ENCODE measurements around the gene KRTAP3-2. TPM values are rescaled to one million over a fixed set of nuclear protein-coding genes. Genes with fewer than 3 reads are reported as not detected.

The KRTAP3-2 gene
- polyA plus RNA-seq, 3 donors, result not detected

GRCh38 chr17:41012326-41013120 lies 12.8 kb upstream of the KRTAP3-2 start:
- H3K27me3 Mint-ChIP-seq (ENCODE audit: low read depth in 3 of 3), result peaks cover 0 to 3% (median 3%) of the 10 kb centered on the region in 3 donors
- no peaks in the 10 kb centered on the region for H3K79me2 ChIP-seq (ENCODE audit: insufficient read depth, low read length)
- TF ChIP-seq CTCF (IDR thresholded peaks at IDR 0.05), result no peak
- no peaks in the 10 kb centered on the region for H3K36me3 ChIP-seq (replicated peaks in 1 of 2; ENCODE audit: control insufficient read depth in 1 of 2, insufficient read depth in 2 of 2, low read length in 2 of 2)
- no peak overlapping the region for H3K27ac ChIP-seq (ENCODE audit: low read depth in 1 of 2, low read length in 2 of 2)
- H3K36me3 Mint-ChIP-seq, result no peaks in the 10 kb centered on the region
- intact Hi-C loops (cut with micrococcal nuclease), result no loop called here
- no peaks in the 10 kb centered on the region for H3K4me1 Mint-ChIP-seq
- H3K4me3 Mint-ChIP-seq, result no peak overlapping the region
- H4K20me1 ChIP-seq (ENCODE audit: insufficient read depth, low read length), result no peaks in the 10 kb centered on the region
- H3K4me2 ChIP-seq (replicated peaks; ENCODE audit: extremely low read depth, low read length, poor library complexity, severe bottlenecking), result no peak overlapping the region
- no peak overlapping the region for H3K27ac Mint-ChIP-seq
- no peaks in the 10 kb centered on the region for H3K4me1 ChIP-seq (ENCODE audit: control insufficient read depth in 1 of 2, insufficient read depth in 2 of 2, low read length in 2 of 2)
- no peaks in the 10 kb centered on the region for H3K9me3 ChIP-seq (replicated peaks in 1 of 2; ENCODE audit: control insufficient read depth in 1 of 2, insufficient read depth in 1 of 2, low read length in 2 of 2)
- H3K9me3 Mint-ChIP-seq, result peaks cover 0 to 2% (median 0%) of the 10 kb centered on the region in 7 donors
- no peak overlapping the region for H2AFZ ChIP-seq (ENCODE audit: insufficient read depth, low read depth, low read length, poor library complexity, severe bottlenecking)
- 83% methylated on average over 6 of the region's 6 CpGs for WGBS (ENCODE audit: insufficient coverage)
- H3K9ac ChIP-seq (ENCODE audit: insufficient read depth, low read length, poor library complexity, severe bottlenecking), result no peak overlapping the region
- no peaks in the 10 kb centered on the region for H3K27me3 ChIP-seq (ENCODE audit: control insufficient read depth in 2 of 2, insufficient read depth in 2 of 2, low read length in 2 of 2)
- no peak overlapping the region for H3K4me3 ChIP-seq (replicated peaks in 1 of 3; ENCODE audit: low read depth in 2 of 3, low read length in 3 of 3)
- no peak for DNase-seq

GRCh38 chr17:41010441-41010840 lies 10.7 kb upstream of the KRTAP3-2 start:
- TF ChIP-seq CTCF (IDR thresholded peaks at IDR 0.05), result no peak
- Mint-ChIP-seq H3K27ac (no peak overlapping the region), H3K27me3 (ENCODE audit: low read depth in 3 of 3) (peaks cover 0 to 3% (median 3%) of the 10 kb centered on the region in 3 donors), H3K4me1 (no peaks in the 10 kb centered on the region), H3K9me3 (peaks cover 0 to 2% (median 0%) of the 10 kb centered on the region in 7 donors), H3K36me3 (no peaks in the 10 kb centered on the region), H3K4me3 (no peak overlapping the region)
- Histone ChIP-seq H4K20me1 (ENCODE audit: insufficient read depth, low read length) (no peaks in the 10 kb centered on the region), H2AFZ (ENCODE audit: insufficient read depth, low read depth, low read length, poor library complexity, severe bottlenecking) (no peak overlapping the region), H3K4me3 (replicated peaks in 1 of 3; ENCODE audit: low read depth in 2 of 3, low read length in 3 of 3) (no peak overlapping the region), H3K27ac (ENCODE audit: low read depth in 1 of 2, low read length in 2 of 2) (no peak overlapping the region), H3K9me3 (replicated peaks in 1 of 2; ENCODE audit: control insufficient read depth in 1 of 2, insufficient read depth in 1 of 2, low read length in 2 of 2) (no peaks in the 10 kb centered on the region), H3K4me1 (ENCODE audit: control insufficient read depth in 1 of 2, insufficient read depth in 2 of 2, low read length in 2 of 2) (no peaks in the 10 kb centered on the region), H3K79me2 (ENCODE audit: insufficient read depth, low read length) (no peaks in the 10 kb centered on the region), H3K36me3 (replicated peaks in 1 of 2; ENCODE audit: control insufficient read depth in 1 of 2, insufficient read depth in 2 of 2, low read length in 2 of 2) (no peaks in the 10 kb centered on the region), H3K9ac (ENCODE audit: insufficient read depth, low read length, poor library complexity, severe bottlenecking) (no peak overlapping the region), H3K4me2 (replicated peaks; ENCODE audit: extremely low read depth, low read length, poor library complexity, severe bottlenecking) (no peak overlapping the region), H3K27me3 (ENCODE audit: control insufficient read depth in 2 of 2, insufficient read depth in 2 of 2, low read length in 2 of 2) (no peaks in the 10 kb centered on the region)
- intact Hi-C loops (cut with micrococcal nuclease), result no loop called here
- DNase-seq, result no peak
